ENCODE data around the gene STAG1. TPM values are rescaled to one million over a fixed set of nuclear protein-coding genes. Genes with fewer than 3 reads are reported as not detected.
A peak's percentile ranks its signal among the peaks of the same experiment; 100 is the strongest.
"Not testable (repeated sequence)": the region's sequence is repeated elsewhere in the genome, so short reads cannot be mapped to it uniquely, and the experiment has no call there.

STAG1 gene
- polyA plus RNA-seq, 1 experiment = 13.8 TPM

- Histone ChIP-seq H3K36me3 (ENCODE audit: control insufficient read depth, insufficient read depth, low read length) (no peaks in the 10 kb centered on the region), H3K27me3 (ENCODE audit: control insufficient read depth, insufficient read depth, low read length) (no peaks in the 10 kb centered on the region), H3K4me3 (ENCODE audit: low read depth, low read length) (peak overlapping the region; percentile 23)
- peak; percentile 63 for DNase-seq (ENCODE audit: low read depth)
- TF ChIP-seq, protein P1, sequence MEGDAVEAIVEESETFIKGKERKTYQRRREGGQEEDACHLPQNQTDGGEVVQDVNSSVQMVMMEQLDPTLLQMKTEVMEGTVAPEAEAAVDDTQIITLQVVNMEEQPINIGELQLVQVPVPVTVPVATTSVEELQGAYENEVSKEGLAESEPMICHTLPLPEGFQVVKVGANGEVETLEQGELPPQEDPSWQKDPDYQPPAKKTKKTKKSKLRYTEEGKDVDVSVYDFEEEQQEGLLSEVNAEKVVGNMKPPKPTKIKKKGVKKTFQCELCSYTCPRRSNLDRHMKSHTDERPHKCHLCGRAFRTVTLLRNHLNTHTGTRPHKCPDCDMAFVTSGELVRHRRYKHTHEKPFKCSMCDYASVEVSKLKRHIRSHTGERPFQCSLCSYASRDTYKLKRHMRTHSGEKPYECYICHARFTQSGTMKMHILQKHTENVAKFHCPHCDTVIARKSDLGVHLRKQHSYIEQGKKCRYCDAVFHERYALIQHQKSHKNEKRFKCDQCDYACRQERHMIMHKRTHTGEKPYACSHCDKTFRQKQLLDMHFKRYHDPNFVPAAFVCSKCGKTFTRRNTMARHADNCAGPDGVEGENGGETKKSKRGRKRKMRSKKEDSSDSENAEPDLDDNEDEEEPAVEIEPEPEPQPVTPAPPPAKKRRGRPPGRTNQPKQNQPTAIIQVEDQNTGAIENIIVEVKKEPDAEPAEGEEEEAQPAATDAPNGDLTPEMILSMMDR (IDR thresholded peaks at IDR 0.05; ENCODE audit: insufficient read depth, low read depth, low read length) = no peak
- CTCF ChIA-PET = interaction anchor here (1.6 kb wide), 1 partner anchor 23 kb away, joined by 7 read pairs; the partner anchor contains the start of gene STAG1
- POLR2A ChIA-PET = interaction anchor here (0.6 kb wide), 1 partner anchor 17 kb away, joined by 3 read pairs; no protein-coding TSS in a partner anchor
Observed at GRCh38 chr3:136728918-136729317, 23.3 kb downstream of the STAG1 start.

- DNase-seq (ENCODE audit: low read depth) = no peak
- TF ChIP-seq, protein P1 (IDR thresholded peaks at IDR 0.05; ENCODE audit: insufficient read depth, low read depth, low read length) = no peak
- POLR2A ChIA-PET = no interaction called here
- CTCF ChIA-PET = no interaction called here
- Histone ChIP-seq H3K4me3 (ENCODE audit: low read depth, low read length) (no peak overlapping the region; the same call in 1 of the 2 replicates), H3K27me3 (ENCODE audit: control insufficient read depth, insufficient read depth, low read length) (no peaks in the 10 kb centered on the region), H3K36me3 (ENCODE audit: control insufficient read depth, insufficient read depth, low read length) (no peaks in the 10 kb centered on the region)
Observed at GRCh38 chr3:136728473-136728872, 23.7 kb downstream of the STAG1 start.

GRCh38 chr3:136725468-136725867 is 26.7 kb downstream of the STAG1 start:
- ChIA-PET POLR2A (no interaction called here), CTCF (no interaction called here)
- no peaks in the 10 kb centered on the region for H3K27me3 ChIP-seq (ENCODE audit: control insufficient read depth, insufficient read depth, low read length)
- TF ChIP-seq, protein P1 (IDR thresholded peaks at IDR 0.05; ENCODE audit: insufficient read depth, low read depth, low read length) = no peak
- no peak for DNase-seq (ENCODE audit: low read depth)
- no peak overlapping the region for H3K4me3 ChIP-seq (ENCODE audit: low read depth, low read length)
- H3K36me3 ChIP-seq (ENCODE audit: control insufficient read depth, insufficient read depth, low read length) = no peaks in the 10 kb centered on the region

DNA sequence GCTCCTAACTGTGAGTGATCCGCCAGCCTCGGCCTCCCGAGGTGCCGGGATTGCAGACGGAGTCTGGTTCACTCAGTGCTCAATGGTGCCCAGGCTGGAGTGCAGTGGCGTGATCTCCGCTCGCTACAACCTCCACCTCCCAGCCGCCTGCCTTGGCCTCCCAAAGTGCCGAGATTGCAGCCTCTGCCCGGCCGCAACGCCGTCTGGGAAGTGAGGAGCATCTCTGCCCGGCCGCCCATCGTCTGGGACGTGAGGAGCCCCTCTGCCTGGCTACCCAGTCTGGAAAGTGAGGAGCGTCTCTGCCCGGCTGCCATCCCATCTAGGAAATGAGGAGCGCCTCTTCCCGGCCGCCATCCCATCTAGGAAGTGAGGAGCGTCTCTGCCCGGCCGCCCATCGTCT is 29.3 kb downstream of the STAG1 start:
- POLR2A ChIA-PET; DNase-seq (ENCODE audit: low read depth); CTCF ChIA-PET; H3K36me3 ChIP-seq (ENCODE audit: control insufficient read depth, insufficient read depth, low read length); H3K4me3 ChIP-seq (ENCODE audit: low read depth, low read length); H3K27me3 ChIP-seq (ENCODE audit: control insufficient read depth, insufficient read depth, low read length): not testable (repeated sequence)

DNA sequence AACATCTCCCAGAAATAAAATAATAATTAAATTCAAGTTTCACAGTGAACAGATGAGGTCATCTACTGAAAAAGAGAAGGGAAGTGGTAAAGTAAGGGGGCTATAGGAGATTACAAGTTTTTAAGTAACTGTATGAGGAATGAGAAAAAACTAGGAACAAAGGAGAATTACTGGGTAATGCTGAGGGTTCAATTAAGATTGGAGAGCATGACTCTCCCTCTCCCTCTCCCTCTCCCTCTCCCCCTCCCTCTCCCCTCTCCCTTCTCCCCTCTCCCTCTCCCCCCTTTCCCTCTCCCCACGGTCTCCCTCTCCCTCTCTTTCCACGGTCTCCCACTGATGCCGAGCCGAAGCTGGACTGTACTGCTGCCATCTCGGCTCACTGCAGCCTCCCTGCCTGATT is 29.8 kb downstream of the STAG1 start:
- DNase-seq (ENCODE audit: low read depth); H3K36me3 ChIP-seq (ENCODE audit: control insufficient read depth, insufficient read depth, low read length); H3K4me3 ChIP-seq (ENCODE audit: low read depth, low read length); H3K27me3 ChIP-seq (ENCODE audit: control insufficient read depth, insufficient read depth, low read length); POLR2A ChIA-PET: not testable (repeated sequence)
- CTCF ChIA-PET = interaction anchor here (0.5 kb wide), 1 partner anchor 686 kb away, joined by 3 read pairs; no protein-coding TSS in a partner anchor

DNA sequence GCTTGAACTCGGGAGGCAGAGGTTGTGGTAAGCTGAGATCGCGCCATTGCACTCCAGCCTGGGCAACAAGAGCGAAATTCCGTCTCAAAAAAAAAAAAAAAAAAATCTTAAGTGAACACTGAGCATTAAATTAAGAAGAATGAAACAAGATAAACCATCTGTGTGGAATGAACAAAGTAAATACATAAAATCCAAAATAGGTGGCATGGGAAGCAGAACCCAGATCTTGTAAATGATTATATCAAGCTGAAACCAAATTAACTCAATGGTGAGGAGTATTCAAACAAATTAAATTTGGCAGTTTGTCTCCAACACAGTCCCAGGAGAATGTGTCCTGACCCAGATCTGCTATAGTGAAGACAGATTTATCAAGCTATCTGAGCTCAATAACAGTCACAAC is 32.1 kb downstream of the STAG1 start:
- TF ChIP-seq, protein P1 (IDR thresholded peaks at IDR 0.05; ENCODE audit: insufficient read depth, low read depth, low read length) = no peak
- no peak for DNase-seq (ENCODE audit: low read depth)
- ChIA-PET POLR2A (no interaction called here), CTCF (no interaction called here)
- H3K4me3 ChIP-seq (ENCODE audit: low read depth, low read length) = no peak overlapping the region
- no peaks in the 10 kb centered on the region for H3K27me3 ChIP-seq (ENCODE audit: control insufficient read depth, insufficient read depth, low read length)
- H3K36me3 ChIP-seq (ENCODE audit: control insufficient read depth, insufficient read depth, low read length) = no peaks in the 10 kb centered on the region

Measured in BJ (cell line).